Peyer's patch (tissue), 4 donors: ENCODE data around the gene SGSM2. TPM values are rescaled to one million over a fixed set of nuclear protein-coding genes. Genes with fewer than 3 reads are reported as not detected.

Source experiments
- DNase-seq, 3 donors: peaks; one replicate each; pipeline ENCODE4 v3.0.0-alpha.2; 2017 to 2019
- H3K27ac ChIP-seq, 4 donors: fragments of 200-600 bp; sonication (generic); one replicate each; pipeline ENCODE4 v1.5.1; 2016 to 2019
- H3K27me3 ChIP-seq, 2 donors: fragments of 200-600 bp; sonication (generic); one replicate each; pipeline ENCODE4 v1.5.1; 2019
- H3K36me3 ChIP-seq, 3 donors: fragments of 200-600 bp; sonication (generic); one replicate each; pipeline ENCODE4 v1.5.1; 2016 to 2019
- H3K4me1 ChIP-seq, 4 donors: fragments of 200-600 bp; sonication (generic); one replicate each; pipeline ENCODE4 v1.5.1; 2016 to 2019
- H3K4me3 ChIP-seq, 4 donors: fragments of 200-600 bp; sonication (generic); 1 replicate in 3 of 4; 2 replicates in 1 of 4; pipeline ENCODE4 v1.5.1; 2016 to 2019; ENCODE audit warnings: mild to moderate bottlenecking in 1 of 4
- H3K9me3 ChIP-seq, 4 donors: fragments of 200-600 bp; sonication (generic); one replicate each; pipeline ENCODE4 v1.5.1; 2016 to 2019; ENCODE audit warnings: mild to moderate bottlenecking in 1 of 4
- CTCF ChIP-seq, 6 experiments: fragments of 450-650 bp in 4 of 6; fragments of 200-600 bp in 2 of 6; sonication (generic) in 1 of 6; IDR thresholded peaks; one replicate each; pipeline ENCODE4 v1.5.1; 2017 to 2019; ENCODE audit warnings: antibody characterized with exemption in 6 of 6, mild to moderate bottlenecking in 3 of 6, moderate library complexity in 1 of 6
- POLR2A ChIP-seq, 2 donors: fragments of 450-650 bp; IDR thresholded peaks; one replicate each; pipeline ENCODE4 v1.5.1; 2017; ENCODE audit warnings: antibody characterized with exemption in 2 of 2, mild to moderate bottlenecking in 2 of 2, moderate library complexity in 2 of 2
- total RNA-seq, 4 donors: library from RNA; depleted of rRNA; stranded (reverse); fragments of >200 nt; gene quantifications; one replicate each; pipeline ENCODE4 v1.1.0, GENCODE V29; 2016

Gene SGSM2
- total RNA-seq, 4 donors from 2014 or later, result 48.5 to 151 (median 113) TPM

- no peak for TF ChIP-seq CTCF (IDR thresholded peaks at IDR 0.05)
- no peak for TF ChIP-seq POLR2A (IDR thresholded peaks at IDR 0.05)
- H3K27me3 ChIP-seq, result no peaks in the 10 kb centered on the region
- H3K9me3 ChIP-seq, result no peaks in the 10 kb centered on the region
- DNase-seq, result no peak
- H3K27ac ChIP-seq, result no peak overlapping the region
- H3K36me3 ChIP-seq, result peaks cover 0 to 43% (median 0%) of the 10 kb centered on the region in 3 donors
- no peaks in the 10 kb centered on the region for H3K4me1 ChIP-seq
- H3K4me3 ChIP-seq, result no peak overlapping the region
Measured at GRCh38 chr17:2369039-2369438, 31.7 kb downstream of the SGSM2 start.

- Histone ChIP-seq H3K4me1 (no peaks in the 10 kb centered on the region), H3K27me3 (no peaks in the 10 kb centered on the region), H3K27ac (no peak overlapping the region), H3K4me3 (no peak overlapping the region), H3K9me3 (no peaks in the 10 kb centered on the region), H3K36me3 (peaks cover 0 to 41% (median 0%) of the 10 kb centered on the region in 3 donors)
- DNase-seq, result no peak
- TF ChIP-seq CTCF (IDR thresholded peaks at IDR 0.05), result no peak
- no peak for TF ChIP-seq POLR2A (IDR thresholded peaks at IDR 0.05)
Measured at GRCh38 chr17:2369551-2370210, 32.4 kb downstream of the SGSM2 start.

GRCh38 chr17:2370211-2370589 is 32.9 kb downstream of the SGSM2 start:
- H3K4me3 ChIP-seq, result no peak overlapping the region
- no peak for DNase-seq
- peaks cover 0 to 43% (median 0%) of the 10 kb centered on the region in 3 donors for H3K36me3 ChIP-seq
- H3K4me1 ChIP-seq, result no peaks in the 10 kb centered on the region
- H3K9me3 ChIP-seq, result no peaks in the 10 kb centered on the region
- H3K27ac ChIP-seq, result no peak overlapping the region
- H3K27me3 ChIP-seq, result no peaks in the 10 kb centered on the region
- TF ChIP-seq POLR2A (IDR thresholded peaks at IDR 0.05), result no peak
- no peak for TF ChIP-seq CTCF (IDR thresholded peaks at IDR 0.05)

- TF ChIP-seq CTCF (IDR thresholded peaks at IDR 0.05), result no peak
- TF ChIP-seq POLR2A (IDR thresholded peaks at IDR 0.05), result no peak
- H3K36me3 ChIP-seq, result peaks cover 0 to 49% (median 0%) of the 10 kb centered on the region in 3 donors
- H3K27ac ChIP-seq, result no peak overlapping the region
- H3K4me1 ChIP-seq, result no peaks in the 10 kb centered on the region
- no peak overlapping the region for H3K4me3 ChIP-seq
- DNase-seq, result no peak
- H3K9me3 ChIP-seq, result no peaks in the 10 kb centered on the region
- no peaks in the 10 kb centered on the region for H3K27me3 ChIP-seq
Measured at GRCh38 chr17:2371183-2372130, 34.2 kb downstream of the SGSM2 start.

GRCh38 chr17:2372180-2372579 is 34.9 kb downstream of the SGSM2 start:
- Histone ChIP-seq H3K27me3 (no peaks in the 10 kb centered on the region), H3K4me1 (no peaks in the 10 kb centered on the region), H3K36me3 (peaks cover 0 to 56% (median 0%) of the 10 kb centered on the region in 3 donors), H3K27ac (no peak overlapping the region), H3K4me3 (no peak overlapping the region), H3K9me3 (no peaks in the 10 kb centered on the region)
- DNase-seq, result no peak
- TF ChIP-seq POLR2A (IDR thresholded peaks at IDR 0.05), result no peak
- TF ChIP-seq CTCF (IDR thresholded peaks at IDR 0.05), result no peak
